ENCODE results near the gene PGA5. TPM values are rescaled to one million over a fixed set of nuclear protein-coding genes. Genes with fewer than 3 reads are reported as not detected.
"Not testable (repeated sequence)": the region's sequence is repeated elsewhere in the genome, so short reads cannot be mapped to it uniquely, and the experiment has no call there.

Gene PGA5
- total RNA-seq, 2 donors from 2014 or later = not detected

GRCh38 chr11:61211327-61211952 lies 29.5 kb upstream of the PGA5 start:
- not testable (repeated sequence) for H3K27ac Mint-ChIP-seq; H3K9me3 Mint-ChIP-seq; H3K36me3 Mint-ChIP-seq; H3K4me1 Mint-ChIP-seq (ENCODE audit: low read depth in 2 of 2); ATAC-seq; H3K27me3 Mint-ChIP-seq; DNase-seq (ENCODE audit: low spot score); H3K4me3 Mint-ChIP-seq

GRCh38 chr11:61212202-61212601 lies 28.8 kb upstream of the PGA5 start:
- H3K27ac Mint-ChIP-seq; H3K36me3 Mint-ChIP-seq; DNase-seq (ENCODE audit: low spot score): not testable (repeated sequence)

GRCh38 chr11:61213711-61214324 lies 27.2 kb upstream of the PGA5 start:
- H3K27ac Mint-ChIP-seq, H3K36me3 Mint-ChIP-seq: not testable (repeated sequence)

More at GRCh38 chr11:61212202-61212601, 28.8 kb upstream of the PGA5 start:
- H3K9me3 Mint-ChIP-seq; H3K27me3 Mint-ChIP-seq; H3K4me1 Mint-ChIP-seq (ENCODE audit: low read depth in 2 of 2); ATAC-seq; H3K4me3 Mint-ChIP-seq: not testable (repeated sequence)

GRCh38 chr11:61218306-61218705 lies 22.7 kb upstream of the PGA5 start:
- not testable (repeated sequence) for ATAC-seq; H3K27ac Mint-ChIP-seq; H3K9me3 Mint-ChIP-seq; H3K27me3 Mint-ChIP-seq; H3K4me3 Mint-ChIP-seq; DNase-seq (ENCODE audit: low spot score); H3K36me3 Mint-ChIP-seq; H3K4me1 Mint-ChIP-seq (ENCODE audit: low read depth in 2 of 2)

More at GRCh38 chr11:61213711-61214324, 27.2 kb upstream of the PGA5 start:
- not testable (repeated sequence) for ATAC-seq; H3K9me3 Mint-ChIP-seq; DNase-seq (ENCODE audit: low spot score); H3K27me3 Mint-ChIP-seq; H3K4me1 Mint-ChIP-seq (ENCODE audit: low read depth in 2 of 2); H3K4me3 Mint-ChIP-seq

- H3K4me3 Mint-ChIP-seq; H3K27ac Mint-ChIP-seq; DNase-seq (ENCODE audit: low spot score); H3K4me1 Mint-ChIP-seq (ENCODE audit: low read depth in 2 of 2); H3K36me3 Mint-ChIP-seq; H3K27me3 Mint-ChIP-seq; H3K9me3 Mint-ChIP-seq: not testable (repeated sequence)
- ATAC-seq = peak in 1 of 2 donors; percentile 48
Observed at GRCh38 chr11:61219016-61219415, 22.0 kb upstream of the PGA5 start.

GRCh38 chr11:61222047-61222446 lies 18.9 kb upstream of the PGA5 start, which contains the start of gene PGA4:
PGA4 (plus strand) TSS chr11:61222347; CDS start chr11:61222401, 54 bp downstream.
- not testable (repeated sequence) for H3K27me3 Mint-ChIP-seq

GRCh38 chr11:61222692-61223091 lies 18.3 kb upstream of the PGA5 start:
- not testable (repeated sequence) for H3K27ac Mint-ChIP-seq; H3K27me3 Mint-ChIP-seq; ATAC-seq; H3K36me3 Mint-ChIP-seq; H3K4me3 Mint-ChIP-seq; DNase-seq (ENCODE audit: low spot score); H3K9me3 Mint-ChIP-seq; H3K4me1 Mint-ChIP-seq (ENCODE audit: low read depth in 2 of 2)

More at GRCh38 chr11:61222047-61222446, 18.9 kb upstream of the PGA5 start, which contains the start of gene PGA4:
- not testable (repeated sequence) for ATAC-seq; H3K4me3 Mint-ChIP-seq; H3K27ac Mint-ChIP-seq; H3K9me3 Mint-ChIP-seq; DNase-seq (ENCODE audit: low spot score); H3K4me1 Mint-ChIP-seq (ENCODE audit: low read depth in 2 of 2); H3K36me3 Mint-ChIP-seq

- not testable (repeated sequence) for H3K4me3 Mint-ChIP-seq; H3K36me3 Mint-ChIP-seq; H3K27me3 Mint-ChIP-seq; H3K9me3 Mint-ChIP-seq; H3K4me1 Mint-ChIP-seq (ENCODE audit: low read depth in 2 of 2); ATAC-seq; H3K27ac Mint-ChIP-seq; DNase-seq (ENCODE audit: low spot score)
Observed at GRCh38 chr11:61226457-61227137, 14.4 kb upstream of the PGA5 start.

- not testable (repeated sequence) for DNase-seq (ENCODE audit: low spot score); H3K4me3 Mint-ChIP-seq; H3K36me3 Mint-ChIP-seq; H3K4me1 Mint-ChIP-seq (ENCODE audit: low read depth in 2 of 2); H3K9me3 Mint-ChIP-seq; H3K27me3 Mint-ChIP-seq; H3K27ac Mint-ChIP-seq; ATAC-seq
Observed at GRCh38 chr11:61229458-61229857, 11.5 kb upstream of the PGA5 start.

GRCh38 chr11:61231033-61231432 lies 9.9 kb upstream of the PGA5 start:
- H3K27me3 Mint-ChIP-seq; H3K4me1 Mint-ChIP-seq (ENCODE audit: low read depth in 2 of 2); H3K4me3 Mint-ChIP-seq; DNase-seq (ENCODE audit: low spot score); H3K27ac Mint-ChIP-seq; ATAC-seq; H3K9me3 Mint-ChIP-seq; H3K36me3 Mint-ChIP-seq: not testable (repeated sequence)

- not testable (repeated sequence) for H3K36me3 Mint-ChIP-seq; DNase-seq (ENCODE audit: low spot score); H3K27me3 Mint-ChIP-seq; ATAC-seq; H3K27ac Mint-ChIP-seq; H3K4me3 Mint-ChIP-seq; H3K9me3 Mint-ChIP-seq; H3K4me1 Mint-ChIP-seq (ENCODE audit: low read depth in 2 of 2)
Observed at GRCh38 chr11:61231585-61231984, 9.4 kb upstream of the PGA5 start.

GRCh38 chr11:61232548-61233145 lies 8.3 kb upstream of the PGA5 start:
- not testable (repeated sequence) for H3K4me1 Mint-ChIP-seq (ENCODE audit: low read depth in 2 of 2); DNase-seq (ENCODE audit: low spot score); H3K27me3 Mint-ChIP-seq; H3K36me3 Mint-ChIP-seq; H3K4me3 Mint-ChIP-seq; H3K9me3 Mint-ChIP-seq; H3K27ac Mint-ChIP-seq; ATAC-seq

GRCh38 chr11:61237130-61237529 lies 3.8 kb upstream of the PGA5 start:
- H3K27me3 Mint-ChIP-seq; H3K4me1 Mint-ChIP-seq (ENCODE audit: low read depth in 2 of 2); H3K4me3 Mint-ChIP-seq; DNase-seq (ENCODE audit: low spot score); H3K9me3 Mint-ChIP-seq; ATAC-seq; H3K36me3 Mint-ChIP-seq; H3K27ac Mint-ChIP-seq: not testable (repeated sequence)

GRCh38 chr11:61240288-61240687 lies 687 bp upstream of the PGA5 start:
- ATAC-seq; H3K4me3 Mint-ChIP-seq; H3K4me1 Mint-ChIP-seq (ENCODE audit: low read depth in 2 of 2); H3K27me3 Mint-ChIP-seq; H3K36me3 Mint-ChIP-seq; DNase-seq (ENCODE audit: low spot score); H3K9me3 Mint-ChIP-seq; H3K27ac Mint-ChIP-seq: not testable (repeated sequence)

Data from natural killer cell treated with Interleukin-12 subunit alpha and Interleukin-12 subunit beta and Interleukin-15 and Interleukin-18, amount 100 ng/mL, for 72 hours (primary cell).